Fibroblast of lung (primary cell): ENCODE results near the gene ADD2. TPM values are rescaled to one million over a fixed set of nuclear protein-coding genes. Genes with fewer than 3 reads are reported as not detected.

Source experiments
- DNase-seq, 2 donors: peaks; one replicate each; pipeline versions ENCODE4 v3.0.0 to v3.0.0-alpha.2; 2010; ENCODE audit warnings: low read depth in 2 of 2
- H2AFZ ChIP-seq: 2 replicates; pipeline ENCODE4 v1.5.1; 2012; ENCODE audit warnings: low read length, control low read depth, inconsistent platforms
- H3K27ac ChIP-seq: 2 replicates; pipeline ENCODE4 v1.5.1; 2011; ENCODE audit warnings: low read length, control low read depth; ENCODE audit not compliant: insufficient read depth
- H3K27me3 ChIP-seq: 2 replicates; pipeline ENCODE4 v1.5.1; 2011; ENCODE audit warnings: mild to moderate bottlenecking, low read length; ENCODE audit not compliant: control insufficient read depth, insufficient read depth
- H3K36me3 ChIP-seq: 2 replicates; pipeline ENCODE4 v1.5.1; 2011; ENCODE audit warnings: low read length; ENCODE audit not compliant: control insufficient read depth, insufficient read depth
- H3K4me1 ChIP-seq: 2 replicates; pipeline ENCODE4 v1.5.1; 2011; ENCODE audit warnings: low read length; ENCODE audit not compliant: control insufficient read depth, insufficient read depth; ENCODE audit errors: extremely low read depth
- H3K4me2 ChIP-seq: 2 replicates; pipeline ENCODE4 v1.5.1; 2011; ENCODE audit warnings: low read length, control low read depth; ENCODE audit not compliant: insufficient read depth; ENCODE audit errors: extremely low read depth
- H3K4me3 ChIP-seq, 4 experiments: fragments of 200-600 bp in 1 of 4; sonication (generic) in 1 of 4; replicated peaks in 1 of 4; 2 replicates each; pipeline ENCODE4 v1.5.1; 2011 to 2016; ENCODE audit warnings: low read length in 4 of 4, low read depth in 3 of 4, mild to moderate bottlenecking in 3 of 4, control low read depth in 2 of 4, inconsistent platforms in 1 of 4, mixed read lengths in 1 of 4; ENCODE audit not compliant: insufficient read depth in 1 of 4; ENCODE audit errors: control extremely low read depth in 1 of 4
- H3K79me2 ChIP-seq: 2 replicates; pipeline ENCODE4 v1.5.1; 2012; ENCODE audit warnings: mild to moderate bottlenecking, low read length, inconsistent platforms; ENCODE audit not compliant: control insufficient read depth, insufficient read depth
- H3K9ac ChIP-seq: 2 replicates; pipeline ENCODE4 v1.5.1; 2011; ENCODE audit warnings: mild to moderate bottlenecking, low read length, control low read depth; ENCODE audit not compliant: insufficient read depth
- H3K9me3 ChIP-seq: 2 replicates; pipeline ENCODE4 v1.5.1; 2012; ENCODE audit warnings: low read depth, low read length; ENCODE audit not compliant: control insufficient read depth, insufficient read depth
- H4K20me1 ChIP-seq: 2 replicates; pipeline ENCODE4 v1.5.1; 2011; ENCODE audit warnings: low read length; ENCODE audit not compliant: control insufficient read depth, insufficient read depth; ENCODE audit errors: extremely low read depth
- EZH2 ChIP-seq: IDR thresholded peaks from 2 replicates; pipeline ENCODE4 v1.5.1; 2012; ENCODE audit warnings: low read length, control low read depth, mild to moderate bottlenecking; ENCODE audit errors: missing control alignments
- polyA plus RNA-seq, 2 donors: library from polyadenylated mRNA; depleted of rRNA in 1 of 2; stranded (reverse) in 1 of 2; unstranded in 1 of 2; fragments of >200 nt; gene quantifications; 2 replicates each; pipeline ENCODE4 v1.2.1, GENCODE V29; 2011 to 2012; ENCODE audit warnings: missing spikeins in 1 of 2
- total RNA-seq: library from RNA; depleted of rRNA; stranded (reverse); fragments of >200 nt; gene quantifications from 2 replicates; pipeline ENCODE4 v1.2.1, GENCODE V29; 2014
- TF ChIP-seq, protein P1 (sequence below), 2 donors: IDR thresholded peaks in 1 of 2; conservative IDR thresholded peaks in 1 of 2; 1 replicate in 1 of 2; 2 replicates in 1 of 2; pipeline ENCODE4 v1.5.1; 2011 to 2012; ENCODE audit warnings: low read length in 2 of 2, control low read depth in 1 of 2, inconsistent platforms in 1 of 2, low read depth in 1 of 2, mild to moderate bottlenecking in 1 of 2

The ADD2 gene
- total and polyA plus RNA-seq, 2 donors (not counting 1 experiment from before 2014, with no cell fraction given), result 0.22 to 2.5 TPM

DNA sequence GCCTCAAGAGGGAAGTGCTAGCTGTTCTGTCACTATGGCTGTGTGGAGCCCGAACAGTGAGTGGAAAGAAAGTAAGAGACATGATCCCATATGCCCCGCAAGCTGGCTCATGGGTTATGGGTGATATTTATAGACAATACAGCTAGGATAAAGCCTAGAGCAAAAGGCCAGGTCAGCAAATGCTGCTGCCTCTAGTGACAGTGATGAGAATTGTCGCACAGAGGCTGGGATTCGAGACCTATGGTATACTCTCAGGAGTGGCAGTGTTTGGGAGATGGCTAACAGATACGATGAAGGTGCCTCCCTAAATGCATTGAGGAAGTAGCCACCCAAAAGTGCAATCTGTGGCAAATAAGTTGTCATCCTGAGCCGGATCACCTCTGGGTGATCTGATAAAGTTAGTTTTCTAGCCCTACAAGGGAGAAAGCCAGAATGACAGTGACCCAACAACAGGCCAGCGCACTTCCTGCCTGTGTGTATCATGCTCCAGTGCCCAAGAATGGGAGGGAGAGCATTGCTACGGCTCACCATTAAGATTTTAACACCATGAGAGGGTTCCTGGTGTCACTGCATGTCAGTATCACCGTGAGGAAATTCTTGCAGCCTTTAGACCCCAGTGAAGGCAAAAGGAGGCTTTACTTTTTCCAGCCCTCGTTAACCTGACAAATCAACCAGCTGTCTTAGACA lies 122.1 kb downstream of the ADD2 start:
- H3K79me2 ChIP-seq, result no peaks in the 10 kb centered on the region
- no peak for DNase-seq
- TF ChIP-seq, protein P1, sequence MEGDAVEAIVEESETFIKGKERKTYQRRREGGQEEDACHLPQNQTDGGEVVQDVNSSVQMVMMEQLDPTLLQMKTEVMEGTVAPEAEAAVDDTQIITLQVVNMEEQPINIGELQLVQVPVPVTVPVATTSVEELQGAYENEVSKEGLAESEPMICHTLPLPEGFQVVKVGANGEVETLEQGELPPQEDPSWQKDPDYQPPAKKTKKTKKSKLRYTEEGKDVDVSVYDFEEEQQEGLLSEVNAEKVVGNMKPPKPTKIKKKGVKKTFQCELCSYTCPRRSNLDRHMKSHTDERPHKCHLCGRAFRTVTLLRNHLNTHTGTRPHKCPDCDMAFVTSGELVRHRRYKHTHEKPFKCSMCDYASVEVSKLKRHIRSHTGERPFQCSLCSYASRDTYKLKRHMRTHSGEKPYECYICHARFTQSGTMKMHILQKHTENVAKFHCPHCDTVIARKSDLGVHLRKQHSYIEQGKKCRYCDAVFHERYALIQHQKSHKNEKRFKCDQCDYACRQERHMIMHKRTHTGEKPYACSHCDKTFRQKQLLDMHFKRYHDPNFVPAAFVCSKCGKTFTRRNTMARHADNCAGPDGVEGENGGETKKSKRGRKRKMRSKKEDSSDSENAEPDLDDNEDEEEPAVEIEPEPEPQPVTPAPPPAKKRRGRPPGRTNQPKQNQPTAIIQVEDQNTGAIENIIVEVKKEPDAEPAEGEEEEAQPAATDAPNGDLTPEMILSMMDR (conservative IDR thresholded peaks at IDR 0.05 in 1 of 2, IDR thresholded peaks at IDR 0.05 in 1 of 2; ENCODE audit: low read depth in 1 of 2, low read length in 2 of 2), result no peak
- no peak for TF ChIP-seq EZH2
- H3K9ac ChIP-seq, result no peak overlapping the region
- no peaks in the 10 kb centered on the region for H3K27me3 ChIP-seq
- no peaks in the 10 kb centered on the region for H4K20me1 ChIP-seq
- no peaks in the 10 kb centered on the region for H3K4me1 ChIP-seq
- no peaks in the 10 kb centered on the region for H3K9me3 ChIP-seq
- no peaks in the 10 kb centered on the region for H3K36me3 ChIP-seq
- no peak overlapping the region for H3K4me2 ChIP-seq
- H3K4me3 ChIP-seq, result no peak overlapping the region
- H2AFZ ChIP-seq, result no peak overlapping the region
- H3K27ac ChIP-seq, result no peak overlapping the region

DNA sequence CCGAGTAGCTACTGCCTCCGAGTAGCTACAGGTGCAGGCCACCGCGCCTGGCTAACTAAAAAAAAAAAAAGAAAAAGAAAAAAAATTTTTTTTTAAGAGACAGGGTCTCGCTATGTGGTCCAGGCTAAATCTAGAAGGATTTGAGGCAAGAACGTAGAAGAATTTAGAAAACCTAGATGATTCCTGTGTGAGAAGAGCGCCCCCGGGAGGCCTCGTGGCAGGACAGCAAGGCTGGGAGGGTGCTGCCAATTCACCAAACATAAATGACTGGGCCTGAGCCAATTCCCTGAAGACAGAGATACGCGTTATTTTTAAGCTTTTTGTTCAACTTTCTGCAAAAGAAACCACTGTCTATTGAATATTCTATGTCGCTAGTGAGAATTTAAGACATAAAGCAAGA lies 124.3 kb downstream of the ADD2 start:
- TF ChIP-seq, protein P1 (conservative IDR thresholded peaks at IDR 0.05 in 1 of 2, IDR thresholded peaks at IDR 0.05 in 1 of 2; ENCODE audit: low read depth in 1 of 2, low read length in 2 of 2), result peak; percentile 5 to 17
- no peak for TF ChIP-seq EZH2
- no peaks in the 10 kb centered on the region for H3K36me3 ChIP-seq
- no peaks in the 10 kb centered on the region for H3K4me1 ChIP-seq
- H4K20me1 ChIP-seq, result no peaks in the 10 kb centered on the region
- DNase-seq, result no peak
- H3K27me3 ChIP-seq, result no peaks in the 10 kb centered on the region
- no peak overlapping the region for H3K27ac ChIP-seq
- H3K9ac ChIP-seq, result no peak overlapping the region
- H3K79me2 ChIP-seq, result no peaks in the 10 kb centered on the region
- no peaks in the 10 kb centered on the region for H3K9me3 ChIP-seq
- H3K4me3 ChIP-seq, result no peak overlapping the region
- no peak overlapping the region for H3K4me2 ChIP-seq
- no peak overlapping the region for H2AFZ ChIP-seq

DNA sequence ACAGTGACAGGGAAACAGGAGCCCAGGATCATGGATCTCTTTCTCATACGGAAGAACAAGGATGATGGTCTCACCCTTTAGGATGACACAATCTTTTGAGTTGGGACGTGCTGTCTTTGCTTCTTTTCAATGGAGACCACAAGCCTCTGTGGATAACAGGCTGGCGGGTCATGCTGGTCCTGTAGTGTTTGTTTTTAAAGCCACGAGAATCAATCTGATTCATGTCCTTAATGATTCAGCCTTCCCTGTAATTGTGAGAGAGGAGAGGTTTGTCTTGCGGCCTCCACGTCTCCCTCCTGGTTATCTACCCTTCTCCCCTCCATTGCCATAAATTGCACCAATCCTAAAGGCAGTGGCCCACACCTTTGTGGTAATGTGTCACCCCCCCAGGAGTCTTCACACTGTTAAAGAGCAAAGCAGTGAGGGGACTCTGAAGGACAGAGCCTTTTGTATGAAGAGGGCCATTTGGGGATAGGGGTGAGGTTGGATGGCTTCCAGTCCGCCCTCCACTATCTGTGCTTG lies 126.7 kb downstream of the ADD2 start:
- no peaks in the 10 kb centered on the region for H3K79me2 ChIP-seq
- no peak overlapping the region for H3K9ac ChIP-seq
- H3K4me1 ChIP-seq, result no peaks in the 10 kb centered on the region
- H3K27me3 ChIP-seq, result no peaks in the 10 kb centered on the region
- peak in 1 of 2 donors; percentile 38 for DNase-seq
- H3K36me3 ChIP-seq, result no peaks in the 10 kb centered on the region
- TF ChIP-seq, protein P1 (conservative IDR thresholded peaks at IDR 0.05 in 1 of 2, IDR thresholded peaks at IDR 0.05 in 1 of 2; ENCODE audit: low read depth in 1 of 2, low read length in 2 of 2), result no peak
- TF ChIP-seq EZH2, result no peak
- H4K20me1 ChIP-seq, result no peaks in the 10 kb centered on the region
- no peaks in the 10 kb centered on the region for H3K9me3 ChIP-seq
- no peak overlapping the region for H3K4me2 ChIP-seq
- no peak overlapping the region for H3K4me3 ChIP-seq
- no peak overlapping the region for H3K27ac ChIP-seq
- no peak overlapping the region for H2AFZ ChIP-seq
